ENCODE results near the gene ENDOD1.
"Not testable (repeated sequence)": the region's sequence is repeated elsewhere in the genome, so short reads cannot be mapped to it uniquely, and the experiment has no call there.

ENDOD1 gene

GRCh38 chr11:95089620-95090542 lies at the start of gene ENDOD1:
Gene ENDOD1, plus strand, starts transcription at chr11:95089846. Its CDS starts 82 bp downstream, at chr11:95089928.
- DNase-seq: peak; percentile 94

GRCh38 chr11:95042239-95042638 lies 47.4 kb upstream of the ENDOD1 start:
- DNase-seq: no peak

GRCh38 chr11:95042906-95043305 lies 46.7 kb upstream of the ENDOD1 start:
- no peak for DNase-seq

- DNase-seq: no peak
Measured at GRCh38 chr11:95044010-95044409, 45.6 kb upstream of the ENDOD1 start.

GRCh38 chr11:95045812-95046211 lies 43.8 kb upstream of the ENDOD1 start:
- no peak for DNase-seq

- DNase-seq: not testable (repeated sequence)
Measured at GRCh38 chr11:95049122-95049521, 40.5 kb upstream of the ENDOD1 start, which contains the start of gene KDM4F. Gene KDM4F, plus strand, starts transcription at chr11:95049422.

- DNase-seq: no peak
Measured at GRCh38 chr11:95050595-95051202, 38.9 kb upstream of the ENDOD1 start.

GRCh38 chr11:95054356-95054755 lies 35.3 kb upstream of the ENDOD1 start:
- no peak for DNase-seq

- DNase-seq: no peak
Measured at GRCh38 chr11:95055283-95055897, 34.3 kb upstream of the ENDOD1 start.

- no peak for DNase-seq
Measured at GRCh38 chr11:95057959-95058358, 31.7 kb upstream of the ENDOD1 start.

GRCh38 chr11:95058621-95059020 lies 31.0 kb upstream of the ENDOD1 start:
- DNase-seq: no peak

GRCh38 chr11:95059046-95059445 lies 30.6 kb upstream of the ENDOD1 start:
- no peak for DNase-seq

- DNase-seq: no peak
Measured at GRCh38 chr11:95065336-95065735, 24.3 kb upstream of the ENDOD1 start.

GRCh38 chr11:95066716-95067038 lies 23.0 kb upstream of the ENDOD1 start, which contains the start of gene SRSF8:
Gene SRSF8, plus strand, starts transcription at chr11:95066919. Its CDS starts 308 bp downstream, at chr11:95067227.
- DNase-seq: no peak

GRCh38 chr11:95067039-95067840 lies 22.4 kb upstream of the ENDOD1 start:
- peak; percentile 93 for DNase-seq

GRCh38 chr11:95067841-95068219 lies 21.8 kb upstream of the ENDOD1 start:
- no peak for DNase-seq

- DNase-seq: peak; percentile 87
Measured at GRCh38 chr11:95068549-95068948, 21.1 kb upstream of the ENDOD1 start.

GRCh38 chr11:95070471-95070870 lies 19.2 kb upstream of the ENDOD1 start:
- no peak for DNase-seq

GRCh38 chr11:95072948-95073347 lies 16.7 kb upstream of the ENDOD1 start:
- DNase-seq: no peak

GRCh38 chr11:95074792-95075563 lies 14.7 kb upstream of the ENDOD1 start:
- DNase-seq: no peak

- DNase-seq: no peak
Measured at GRCh38 chr11:95076416-95076815, 13.2 kb upstream of the ENDOD1 start.

GRCh38 chr11:95076981-95077380 lies 12.7 kb upstream of the ENDOD1 start:
- DNase-seq: no peak
